IPS-11a (cell line): ENCODE measurements around the gene AGAP3.

Source experiments
- H3K4me3 ChIP-seq: one replicate; pipeline ENCODE4 v1.5.1; 2013; ENCODE audit warnings: low read depth, low read length, control low read depth

Gene AGAP3

GRCh38 chr7:151134743-151135524 is 48.7 kb downstream of the AGAP3 start:
- H3K4me3 ChIP-seq, result no peak overlapping the region

- no peak overlapping the region for H3K4me3 ChIP-seq
These were observed 49.2 kb downstream of the AGAP3 start for GRCh38 chr7:151135525-151135845.

GRCh38 chr7:151135866-151136843 is 49.9 kb downstream of the AGAP3 start:
- H3K4me3 ChIP-seq, result no peak overlapping the region

GRCh38 chr7:151137076-151137675 is 50.9 kb downstream of the AGAP3 start:
- H3K4me3 ChIP-seq, result no peak overlapping the region

GRCh38 chr7:151137791-151138152 is 51.5 kb downstream of the AGAP3 start:
- H3K4me3 ChIP-seq, result no peak overlapping the region

DNA sequence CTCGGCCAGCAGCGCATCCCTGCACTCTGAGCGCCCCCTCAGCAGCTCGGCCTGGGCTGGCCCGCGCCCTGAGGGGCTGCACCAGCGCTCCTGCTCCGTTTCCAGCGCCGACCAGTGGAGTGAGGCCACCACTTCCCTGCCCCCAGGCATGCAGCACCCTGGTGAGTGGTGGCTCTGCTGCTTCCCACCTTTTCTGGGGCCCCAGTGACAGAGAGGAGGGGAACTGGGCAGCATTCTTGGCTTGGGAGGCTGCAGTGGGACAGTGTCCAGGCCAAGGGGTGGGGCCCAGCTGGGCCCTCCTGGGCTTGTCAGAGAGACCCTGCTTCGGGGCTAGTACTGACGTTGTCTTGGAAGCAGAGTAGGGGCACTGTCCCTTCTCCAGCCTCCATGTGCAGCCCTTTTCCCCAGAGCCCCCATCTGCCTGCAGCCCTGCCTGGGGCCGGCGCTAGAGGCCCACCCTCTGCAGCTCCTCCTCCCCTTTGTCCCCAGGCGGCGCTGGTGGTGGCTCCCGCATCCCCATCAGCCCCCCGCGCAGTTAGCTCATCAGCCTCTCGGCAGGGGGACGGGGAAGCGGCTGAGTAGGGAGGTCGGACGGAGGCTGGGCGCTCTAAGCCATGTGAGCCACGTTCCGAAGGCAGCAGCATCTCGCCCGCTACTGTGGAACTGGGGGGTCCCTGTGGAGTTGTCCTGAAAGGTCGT is 52.0 kb downstream of the AGAP3 start:
- no peak overlapping the region for H3K4me3 ChIP-seq

GRCh38 chr7:151139071-151139790 is 53.0 kb downstream of the AGAP3 start:
- no peak overlapping the region for H3K4me3 ChIP-seq

GRCh38 chr7:151139791-151140190 is 53.5 kb downstream of the AGAP3 start:
- no peak overlapping the region for H3K4me3 ChIP-seq

DNA sequence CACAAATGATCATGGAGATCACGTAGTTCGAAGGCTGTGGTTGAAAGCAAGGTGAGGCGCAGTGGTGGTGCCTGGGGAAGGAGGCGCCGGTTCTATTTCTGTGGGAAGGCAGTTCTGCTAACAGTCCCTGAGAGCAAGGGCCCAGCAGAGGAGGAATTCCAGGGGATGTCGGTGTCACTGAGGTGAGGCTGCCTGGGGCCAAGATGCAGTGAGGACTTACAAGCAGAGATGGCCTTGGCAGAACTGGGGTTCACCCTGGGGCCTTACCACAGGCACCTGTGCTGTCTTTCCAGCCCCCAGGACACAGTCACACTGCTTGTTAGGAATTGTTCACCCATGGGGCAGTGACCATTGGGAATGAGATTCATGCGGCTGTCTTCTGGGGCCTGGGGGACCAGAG is 54.6 kb downstream of the AGAP3 start:
- H3K4me3 ChIP-seq, result no peak overlapping the region

DNA sequence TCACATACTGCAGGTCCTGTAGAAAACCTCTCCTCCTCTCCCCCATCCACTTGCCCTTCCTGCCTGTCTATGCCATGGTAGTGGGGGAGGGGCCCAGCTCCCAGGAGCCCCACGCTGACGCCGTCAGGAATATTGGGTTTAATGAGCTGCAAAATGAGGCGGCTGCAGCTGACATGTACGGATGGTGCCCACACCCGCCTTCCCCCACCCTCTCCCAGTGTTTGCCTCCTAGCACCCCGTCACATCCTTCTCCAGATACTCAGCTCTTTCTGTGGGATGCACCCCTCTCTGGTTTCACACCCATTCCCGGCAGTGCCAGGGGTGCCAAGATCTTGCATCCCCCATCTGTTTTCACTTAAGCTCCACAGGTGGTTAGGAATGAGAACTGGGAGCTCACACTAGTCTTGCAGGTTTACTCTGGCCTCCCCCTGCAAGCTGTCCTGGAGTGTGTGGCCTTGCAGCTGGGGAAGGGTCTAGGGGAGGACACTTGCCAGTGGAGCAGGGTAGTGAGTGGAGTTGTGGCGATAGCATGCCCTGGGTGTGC is 55.1 kb downstream of the AGAP3 start:
- no peak overlapping the region for H3K4me3 ChIP-seq

DNA sequence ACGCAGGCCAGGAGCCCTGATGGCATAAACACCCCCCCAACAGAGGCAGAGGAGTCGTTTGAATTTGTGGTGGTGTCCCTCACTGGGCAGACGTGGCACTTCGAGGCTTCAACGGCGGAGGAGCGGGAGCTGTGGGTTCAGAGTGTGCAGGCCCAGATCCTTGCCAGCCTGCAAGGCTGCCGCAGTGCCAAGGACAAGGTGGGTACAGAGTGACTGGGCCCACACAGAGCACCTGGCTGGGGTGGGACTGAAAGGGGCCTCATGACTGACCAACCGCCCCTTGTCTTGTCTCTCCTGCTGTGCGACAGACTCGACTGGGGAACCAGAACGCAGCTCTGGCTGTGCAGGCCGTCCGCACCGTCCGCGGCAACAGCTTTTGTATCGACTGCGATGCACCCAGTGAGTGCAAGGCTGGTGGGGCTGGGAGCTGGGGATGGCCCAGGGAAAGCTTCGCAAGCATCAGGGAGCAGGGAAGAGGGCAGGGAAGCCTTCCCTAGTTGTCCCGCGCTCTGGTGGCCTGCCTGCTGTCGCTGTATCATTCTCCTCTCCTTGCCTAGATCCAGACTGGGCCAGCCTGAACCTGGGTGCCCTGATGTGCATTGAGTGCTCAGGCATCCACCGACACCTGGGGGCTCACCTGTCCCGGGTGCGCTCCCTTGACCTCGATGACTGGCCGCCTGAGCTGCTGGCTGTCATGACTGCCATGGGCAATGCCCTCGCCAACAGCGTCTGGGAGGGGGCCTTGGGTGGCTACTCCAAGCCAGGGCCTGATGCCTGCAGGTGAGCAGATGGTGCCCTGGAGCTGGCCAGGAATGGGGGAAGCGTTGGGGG is 55.8 kb downstream of the AGAP3 start:
- no peak overlapping the region for H3K4me3 ChIP-seq

- H3K4me3 ChIP-seq, result no peak overlapping the region
These were observed 56.4 kb downstream of the AGAP3 start for GRCh38 chr7:151142686-151143040.

DNA sequence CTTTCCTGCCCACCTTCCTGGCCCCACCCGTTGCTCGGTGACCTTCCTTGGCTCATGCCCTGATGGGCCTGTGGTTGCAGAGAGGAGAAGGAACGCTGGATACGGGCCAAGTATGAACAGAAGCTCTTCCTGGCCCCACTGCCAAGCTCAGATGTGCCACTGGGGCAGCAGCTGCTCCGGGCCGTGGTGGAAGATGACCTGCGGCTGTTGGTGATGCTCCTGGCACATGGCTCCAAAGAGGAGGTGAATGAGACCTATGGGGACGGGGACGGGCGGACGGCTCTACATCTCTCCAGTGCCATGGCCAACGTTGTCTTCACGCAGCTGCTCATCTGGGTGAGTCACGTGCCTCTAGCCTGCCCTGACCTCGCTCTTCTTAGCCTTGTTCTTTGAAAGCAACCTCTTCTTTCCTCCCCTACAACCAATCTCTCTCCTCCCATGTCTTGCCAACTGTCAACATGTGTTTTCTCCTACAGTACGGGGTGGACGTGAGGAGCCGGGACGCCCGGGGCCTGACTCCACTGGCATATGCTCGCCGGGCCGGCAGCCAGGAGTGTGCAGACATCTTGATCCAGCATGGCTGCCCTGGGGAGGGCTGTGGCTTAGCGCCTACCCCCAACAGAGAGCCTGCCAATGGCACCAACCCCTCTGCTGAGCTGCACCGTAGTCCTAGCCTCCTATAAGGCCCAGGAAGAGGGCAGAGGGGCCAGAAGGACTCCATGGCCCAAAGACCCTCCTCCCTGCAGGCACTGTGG is 57.2 kb downstream of the AGAP3 start:
- no peak overlapping the region for H3K4me3 ChIP-seq

DNA sequence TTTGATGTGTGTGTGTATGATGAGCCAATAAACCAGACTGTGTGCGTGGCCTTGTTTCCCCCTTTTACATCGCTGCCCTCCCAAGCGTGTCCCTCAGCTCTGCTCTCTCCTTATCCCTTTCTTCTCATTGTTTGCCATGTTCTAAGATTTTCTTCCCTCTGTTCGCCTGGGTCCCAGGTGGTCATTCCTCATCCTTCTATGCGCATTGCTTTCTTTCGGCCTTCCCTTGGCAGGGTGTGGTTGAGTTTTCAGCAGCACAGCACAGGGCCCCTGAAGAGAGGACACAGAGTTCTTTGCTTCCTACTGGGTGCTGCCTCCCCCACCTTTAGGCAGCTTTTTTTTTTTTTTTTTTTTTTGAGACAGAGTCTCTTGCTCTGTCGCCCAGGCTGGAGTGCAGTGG is 58.1 kb downstream of the AGAP3 start:
- H3K4me3 ChIP-seq, result no peak overlapping the region

GRCh38 chr7:151146761-151147160 is 60.5 kb downstream of the AGAP3 start:
- no peak overlapping the region for H3K4me3 ChIP-seq

DNA sequence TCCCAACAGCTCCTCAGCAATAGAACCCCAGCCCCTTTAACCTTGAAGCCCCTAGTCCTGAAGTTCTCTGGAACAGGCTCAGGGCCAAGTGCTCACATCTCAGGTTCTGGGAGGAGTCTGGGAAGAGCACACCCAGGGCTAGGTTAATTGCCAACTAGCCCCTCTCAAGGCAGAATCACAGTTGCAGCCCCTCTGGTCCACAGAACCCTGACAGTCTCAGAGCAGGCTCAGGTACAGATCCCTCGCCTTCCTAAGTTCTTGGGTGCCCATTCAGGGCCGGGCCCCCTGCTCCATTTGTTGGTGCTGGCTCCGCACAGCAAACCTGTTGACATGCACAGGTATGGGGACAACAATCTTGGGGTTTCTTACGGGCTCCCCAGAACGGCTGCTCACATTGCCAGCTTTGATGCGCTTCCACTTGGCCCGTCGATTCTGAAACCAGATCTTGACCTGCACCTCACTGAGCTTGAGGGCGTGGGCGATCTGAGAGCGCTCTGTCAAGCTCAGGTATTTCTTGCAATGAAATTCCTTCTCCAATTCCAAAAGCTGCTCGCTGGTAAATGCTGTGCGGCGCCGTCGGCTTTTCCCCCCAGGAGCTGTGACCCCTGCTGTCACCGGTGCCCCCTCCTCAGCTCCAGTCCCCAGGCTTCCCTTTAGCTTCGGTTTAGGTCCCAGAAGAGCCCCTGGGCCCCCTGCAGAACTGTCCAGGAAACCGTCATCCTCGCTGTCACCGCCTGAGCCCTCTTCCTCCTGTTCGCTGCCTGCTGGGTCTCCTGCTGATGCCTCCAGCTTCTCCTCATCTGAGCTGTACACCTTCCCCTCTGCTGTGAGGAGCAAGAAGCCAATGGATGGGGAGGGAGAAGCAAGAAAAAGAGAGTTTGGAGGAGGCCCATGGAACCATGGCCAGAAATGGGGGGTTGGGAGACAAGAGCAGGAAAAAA is 62.3 kb downstream of the AGAP3 start:
- no peak overlapping the region for H3K4me3 ChIP-seq

- H3K4me3 ChIP-seq, result no peak overlapping the region
These were observed 64.1 kb downstream of the AGAP3 start for GRCh38 chr7:151150388-151150787.
